GM18508 (cell line): ENCODE data around the gene OTUB2.

ENCODE experiments used
- ATAC-seq: cut with Tn5 transposase; IDR thresholded peaks from one replicate; pipeline ENCODE4 v1.9.1; 2021; ENCODE audit warnings: moderate number of reproducible peaks; ENCODE audit not compliant: insufficient read depth, unreplicated experiment

OTUB2 gene

DNA sequence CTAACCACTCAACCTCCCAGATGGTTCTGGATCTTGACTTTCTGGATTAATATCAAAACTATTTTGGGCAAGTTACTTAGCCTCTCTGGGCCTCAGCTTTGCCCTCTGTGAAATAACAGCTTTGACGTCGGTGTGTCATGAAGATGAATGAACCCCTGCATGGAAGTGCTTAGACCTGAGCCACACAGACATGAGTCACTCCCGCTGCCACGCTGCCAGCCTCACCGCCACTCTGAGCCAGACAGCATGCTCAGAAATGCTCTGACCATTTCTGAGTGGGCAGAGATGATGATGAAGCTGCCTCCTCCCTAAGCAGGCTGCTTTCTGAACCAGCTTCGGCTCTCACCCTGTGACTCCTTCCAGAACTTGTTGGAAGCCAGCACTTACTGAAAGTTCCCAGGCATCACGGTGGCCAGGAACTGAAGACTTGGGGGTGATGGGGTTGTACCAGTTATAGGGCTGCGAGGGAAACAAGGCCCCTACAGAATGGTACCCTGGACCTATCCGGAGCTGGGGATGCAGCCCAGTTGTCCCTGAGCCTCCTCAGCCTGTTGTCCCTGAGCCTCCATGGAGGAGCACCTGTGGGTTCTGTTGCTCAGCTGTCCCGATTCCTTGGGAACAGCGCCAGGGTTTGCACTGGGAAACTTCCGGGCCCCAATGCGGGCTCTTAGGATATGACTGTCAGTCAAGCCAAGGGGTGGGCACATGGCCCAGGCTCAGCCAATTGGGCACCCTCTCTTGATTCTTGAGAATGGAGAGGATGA lies 31.0 kb upstream of the OTUB2 start:
- no peak for ATAC-seq

DNA sequence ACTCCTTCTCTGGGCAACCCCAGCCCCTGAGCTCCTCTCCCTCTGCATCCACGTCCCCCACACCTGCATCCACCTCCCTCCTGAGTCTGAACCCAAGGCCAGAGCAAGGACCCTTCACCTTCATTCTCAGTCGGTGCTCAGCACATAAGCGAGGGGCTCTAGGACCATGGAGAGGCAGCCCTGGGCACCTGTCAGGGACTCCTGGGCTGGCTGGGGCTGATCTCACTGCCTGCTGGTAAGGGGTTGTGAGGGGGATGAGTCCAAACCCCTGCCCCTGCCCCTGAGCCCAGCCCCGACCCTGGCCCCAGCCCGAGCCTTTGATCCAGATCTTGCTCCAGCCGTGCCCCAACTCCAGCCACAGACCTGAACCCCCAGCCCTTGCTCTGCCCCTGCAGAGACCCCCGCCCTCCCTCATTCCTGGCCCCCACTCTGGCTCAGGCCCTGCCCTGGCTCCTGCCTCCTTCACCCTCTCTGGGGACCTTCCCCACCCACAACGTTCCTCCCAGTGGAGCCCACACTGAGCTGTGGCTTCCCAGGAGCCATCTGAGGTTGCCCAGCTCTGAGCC lies 29.9 kb upstream of the OTUB2 start:
- no peak for ATAC-seq

DNA sequence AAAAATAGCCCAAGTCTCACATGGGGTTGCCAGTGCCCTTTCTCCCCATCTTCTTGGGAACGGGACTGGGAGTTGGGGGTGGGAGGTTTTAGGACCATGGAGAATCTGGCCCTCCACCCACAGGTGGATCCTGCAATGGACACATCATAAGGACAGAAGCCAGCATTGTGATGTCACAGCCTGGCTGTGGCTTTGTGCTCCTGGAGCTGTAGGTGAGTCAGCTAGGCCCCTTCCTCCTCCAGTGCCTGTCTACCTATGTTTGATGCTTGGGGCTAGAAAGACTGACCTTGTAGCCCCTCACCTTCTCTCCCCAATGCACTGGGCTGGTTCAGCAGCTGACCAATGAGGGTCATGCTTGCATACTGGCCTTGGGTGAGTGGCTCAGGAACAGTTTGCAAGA lies 29.1 kb upstream of the OTUB2 start, which contains the start of gene CCDC197:
CCDC197 (plus strand) TSS at position 220 of the 400 bp plus-strand sequence. CDS start 831 bp downstream, outside the sequence.
- no peak for ATAC-seq

- ATAC-seq: no peak
These were observed 27.9 kb upstream of the OTUB2 start for GRCh38 chr14:93997916-93998870.

GRCh38 chr14:93998871-93999403 lies 27.2 kb upstream of the OTUB2 start:
- ATAC-seq: no peak

DNA sequence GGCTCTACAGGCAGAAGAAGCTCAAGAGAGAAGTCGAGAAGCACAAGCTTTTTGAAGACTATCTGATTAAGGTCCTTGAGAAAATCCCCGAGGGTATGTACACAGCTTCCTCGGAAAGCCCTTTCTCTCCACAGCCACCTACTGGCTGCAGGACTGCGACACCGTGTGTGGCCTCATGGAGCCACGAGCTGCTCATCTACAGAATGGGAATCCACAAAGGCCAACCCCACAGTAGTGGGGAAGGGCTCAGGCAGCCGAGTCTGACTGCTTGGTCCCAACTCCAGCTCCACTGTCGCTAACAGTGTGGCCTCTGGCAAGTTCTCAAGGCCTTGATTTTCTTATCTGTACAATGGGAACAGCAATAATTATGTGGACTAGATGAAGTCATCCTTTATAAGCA lies 26.6 kb upstream of the OTUB2 start:
- no peak for ATAC-seq

DNA sequence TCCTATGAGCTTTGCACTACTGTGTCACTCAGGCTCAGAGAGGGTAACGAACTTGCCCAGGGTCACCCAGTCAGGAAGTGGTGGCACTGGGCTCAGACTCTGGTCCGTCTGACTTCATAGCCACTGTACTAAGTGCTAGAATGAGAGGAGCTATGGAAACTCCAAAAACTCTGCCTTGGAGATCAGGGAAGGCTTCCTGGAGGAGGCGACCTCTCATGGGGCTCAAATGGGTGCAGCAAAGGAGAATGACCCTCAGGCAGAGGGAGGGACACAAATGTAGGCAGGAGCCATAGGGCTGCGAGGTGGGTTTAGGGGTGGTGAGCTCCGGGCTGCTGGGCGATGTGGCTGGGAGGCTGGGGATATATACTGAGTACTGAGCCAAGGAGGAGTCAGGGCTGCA lies 25.9 kb upstream of the OTUB2 start:
- no peak for ATAC-seq

GRCh38 chr14:94001016-94001415 lies 25.1 kb upstream of the OTUB2 start:
- ATAC-seq: no peak

- no peak for ATAC-seq
These were observed 24.4 kb upstream of the OTUB2 start for GRCh38 chr14:94001501-94002396.

DNA sequence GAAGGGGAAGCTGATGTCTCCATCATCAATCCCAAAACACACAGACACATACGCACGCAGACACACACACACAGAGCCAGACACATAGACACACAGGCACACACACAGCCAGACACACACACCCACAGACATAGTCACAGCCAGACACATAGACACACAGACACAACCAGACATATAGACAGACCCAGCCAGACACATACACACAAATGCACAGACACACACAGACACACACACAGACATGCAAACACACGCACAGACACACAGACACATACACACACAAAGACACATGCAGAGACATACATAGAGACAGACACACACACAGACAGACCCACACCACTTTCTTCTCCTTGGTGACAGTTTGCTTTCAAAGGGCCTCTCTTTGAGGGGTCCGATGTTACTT lies 22.7 kb upstream of the OTUB2 start:
- no peak for ATAC-seq

DNA sequence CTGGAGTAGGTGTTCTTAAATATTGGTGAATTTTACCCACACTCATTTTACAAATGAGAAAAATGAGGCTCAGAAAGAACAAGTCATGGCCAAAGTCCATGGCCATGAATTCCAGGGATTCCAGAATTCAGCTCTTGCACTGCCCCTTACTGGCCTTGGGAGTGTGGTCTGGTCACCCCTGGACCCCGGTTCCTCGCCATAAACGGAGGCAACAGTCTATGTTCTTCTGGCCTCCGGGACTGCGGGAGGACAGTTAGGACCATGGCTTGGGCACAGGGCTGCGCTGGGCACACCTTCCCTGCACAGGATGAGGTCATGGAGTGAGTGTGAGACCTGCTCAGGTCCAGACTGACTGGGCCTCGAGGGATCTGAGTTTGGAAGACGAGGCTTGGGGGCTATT lies 22.1 kb upstream of the OTUB2 start:
- no peak for ATAC-seq

DNA sequence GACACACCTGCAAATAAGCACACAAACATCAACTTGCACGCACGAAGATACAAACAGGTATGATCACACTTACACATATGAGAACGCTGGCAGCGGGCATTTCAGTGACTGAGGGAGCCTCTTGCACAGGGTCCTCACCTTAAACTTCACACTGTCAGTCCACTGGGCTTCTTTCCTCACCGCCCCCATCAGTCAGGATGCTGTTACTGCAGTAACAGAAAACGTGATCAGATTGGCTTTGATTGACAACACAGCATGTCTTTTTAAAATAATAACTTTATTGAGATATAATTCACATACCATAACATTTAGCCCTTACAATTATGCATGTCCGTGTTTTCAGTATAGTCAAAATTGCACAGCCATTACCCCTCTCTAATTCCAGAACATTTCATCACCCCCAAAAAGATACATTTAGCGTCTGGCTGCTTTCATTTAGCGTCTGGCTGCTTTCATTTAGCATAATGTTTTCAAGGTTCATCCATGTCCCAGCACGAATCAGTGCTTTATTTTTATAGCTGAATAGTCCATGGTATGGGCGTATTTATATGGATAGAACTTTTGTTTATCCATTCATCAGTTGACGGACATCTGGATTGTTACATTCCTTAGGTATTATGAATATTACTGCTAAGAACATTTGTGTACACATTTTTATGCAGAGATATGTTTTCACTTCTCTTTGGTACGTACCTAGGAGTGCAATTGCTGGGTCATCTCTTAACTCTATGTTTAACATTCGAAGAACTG lies 20.6 kb upstream of the OTUB2 start:
- no peak for ATAC-seq

- ATAC-seq: no peak
These were observed 17.9 kb upstream of the OTUB2 start for GRCh38 chr14:94008234-94008633.

DNA sequence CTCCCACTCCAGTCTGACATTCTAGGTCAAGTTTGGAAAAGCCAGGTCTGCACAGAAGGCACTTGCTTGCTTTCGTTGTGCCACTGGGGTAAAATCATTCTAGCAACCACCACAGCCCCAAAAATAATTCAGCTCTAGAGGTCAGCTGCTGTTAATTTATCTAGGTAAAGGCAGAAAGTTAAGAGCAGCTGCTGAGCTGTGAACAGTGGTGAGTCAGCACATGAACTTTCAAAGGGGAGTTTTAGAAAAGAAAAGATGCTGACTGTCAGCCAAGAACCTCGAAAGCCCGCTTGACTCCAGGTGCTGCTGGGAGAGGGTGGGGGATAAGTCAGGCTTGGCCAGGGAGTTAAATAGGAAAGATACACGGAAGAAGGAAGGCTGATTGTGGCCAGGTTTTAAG lies 16.4 kb upstream of the OTUB2 start:
- ATAC-seq: no peak

- ATAC-seq: no peak
These were observed 15.5 kb upstream of the OTUB2 start for GRCh38 chr14:94010625-94011024.

- no peak for ATAC-seq
These were observed 14.3 kb upstream of the OTUB2 start for GRCh38 chr14:94011795-94012194.

- no peak for ATAC-seq
These were observed 11.8 kb upstream of the OTUB2 start for GRCh38 chr14:94014382-94014781.

- ATAC-seq: no peak
These were observed 10.9 kb upstream of the OTUB2 start for GRCh38 chr14:94015223-94015622.

DNA sequence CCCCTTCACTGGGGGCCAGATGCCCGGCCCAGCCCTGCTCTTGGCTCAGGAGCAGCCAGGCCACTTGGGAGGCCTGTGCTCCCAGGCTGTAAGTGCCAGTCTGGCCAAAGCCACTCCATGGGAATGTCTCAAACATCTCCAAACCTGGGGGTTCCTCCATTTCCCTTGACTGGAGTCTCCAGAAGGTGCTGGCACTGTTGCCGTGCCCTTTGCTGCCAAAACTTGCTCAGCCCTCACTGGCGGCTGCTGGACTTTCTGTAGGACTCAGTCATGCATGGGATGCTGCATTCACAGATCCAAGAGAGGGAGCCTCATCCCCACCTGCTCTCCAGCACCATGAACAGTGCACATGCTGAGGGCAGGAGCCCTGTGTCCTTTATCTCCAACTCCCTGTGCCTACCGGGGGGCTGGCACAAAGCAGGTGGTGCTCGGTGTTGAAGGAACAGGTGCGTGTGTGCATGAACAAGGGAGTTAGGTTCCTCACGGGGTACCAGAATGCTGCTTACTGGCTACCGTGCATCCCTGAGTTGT lies 9.6 kb upstream of the OTUB2 start:
- no peak for ATAC-seq
